ENCODE data around the gene TBC1D22A.

DNA sequence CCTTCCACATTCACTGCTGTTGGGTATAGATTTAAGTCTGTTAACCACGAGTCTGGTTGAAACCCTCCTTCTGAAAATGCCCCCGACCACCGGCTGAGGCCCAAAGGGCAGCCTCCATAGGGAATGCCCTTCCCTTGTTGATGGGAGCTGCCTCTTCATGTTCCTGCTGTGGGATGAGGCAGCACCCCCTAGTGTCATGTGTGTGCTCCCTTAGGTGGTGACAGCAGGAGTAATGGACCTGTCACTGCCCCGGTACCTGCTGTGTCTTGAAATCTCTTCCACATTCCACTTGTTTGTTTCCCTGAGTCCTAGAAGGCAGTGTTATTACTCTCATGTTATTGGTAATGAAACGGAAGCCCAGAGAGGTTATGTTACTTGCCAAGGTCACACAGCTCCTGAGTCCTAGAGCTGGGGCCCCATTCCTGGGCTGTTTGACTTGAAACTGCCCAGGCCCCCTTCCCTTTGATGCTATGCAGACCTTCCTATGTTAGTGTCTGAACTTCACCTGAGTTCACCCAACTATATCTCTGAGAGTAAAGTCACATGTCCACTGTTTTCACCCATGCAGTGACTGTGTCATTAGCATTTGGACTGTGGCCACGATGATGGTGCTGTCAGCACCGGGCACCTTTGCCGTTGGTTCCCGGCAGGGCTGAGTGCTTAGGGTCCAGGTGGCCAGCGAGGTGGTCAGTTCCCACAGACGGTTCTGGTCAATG, 234.3 kb downstream of the TBC1D22A start:
- TF ChIP-seq EGR1 (IDR thresholded peaks at IDR 0.05; ENCODE audit: borderline replicate concordance in 1 of 2, low read depth in 2 of 2, low read length in 2 of 2) (no peak), SMAD1 (IDR thresholded peaks at IDR 0.05; ENCODE audit: low read depth, partially characterized antibody) (no peak)
- TF ChIP-seq, protein P1, sequence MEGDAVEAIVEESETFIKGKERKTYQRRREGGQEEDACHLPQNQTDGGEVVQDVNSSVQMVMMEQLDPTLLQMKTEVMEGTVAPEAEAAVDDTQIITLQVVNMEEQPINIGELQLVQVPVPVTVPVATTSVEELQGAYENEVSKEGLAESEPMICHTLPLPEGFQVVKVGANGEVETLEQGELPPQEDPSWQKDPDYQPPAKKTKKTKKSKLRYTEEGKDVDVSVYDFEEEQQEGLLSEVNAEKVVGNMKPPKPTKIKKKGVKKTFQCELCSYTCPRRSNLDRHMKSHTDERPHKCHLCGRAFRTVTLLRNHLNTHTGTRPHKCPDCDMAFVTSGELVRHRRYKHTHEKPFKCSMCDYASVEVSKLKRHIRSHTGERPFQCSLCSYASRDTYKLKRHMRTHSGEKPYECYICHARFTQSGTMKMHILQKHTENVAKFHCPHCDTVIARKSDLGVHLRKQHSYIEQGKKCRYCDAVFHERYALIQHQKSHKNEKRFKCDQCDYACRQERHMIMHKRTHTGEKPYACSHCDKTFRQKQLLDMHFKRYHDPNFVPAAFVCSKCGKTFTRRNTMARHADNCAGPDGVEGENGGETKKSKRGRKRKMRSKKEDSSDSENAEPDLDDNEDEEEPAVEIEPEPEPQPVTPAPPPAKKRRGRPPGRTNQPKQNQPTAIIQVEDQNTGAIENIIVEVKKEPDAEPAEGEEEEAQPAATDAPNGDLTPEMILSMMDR (IDR thresholded peaks at IDR 0.05 in 2 of 3, conservative IDR thresholded peaks at IDR 0.05 in 1 of 3; ENCODE audit: control insufficient read depth in 2 of 3, extremely low read depth in 1 of 3, insufficient read depth in 1 of 3, low read depth in 3 of 3, low read length in 3 of 3), result peak in 2 of 3 experiments; percentile 15 to 21; a peak in 3 of 6 replicates

Data from GM12878 (cell line).